GM18951 (cell line): Measurements from ENCODE around the gene LRRC63.
"Not testable (repeated sequence)": the region's sequence is repeated elsewhere in the genome, so short reads cannot be mapped to it uniquely, and the experiment has no call there.

Experiments
- POLR2A ChIP-seq: IDR thresholded peaks from 4 replicates; pipeline ENCODE4 v1.6.1; 2011; ENCODE audit warnings: mild to moderate bottlenecking; ENCODE audit not compliant: insufficient read length, insufficient read depth; ENCODE audit errors: extremely low read depth
- in situ Hi-C: fragments of 300-500 bp; cut with MboI; formaldehyde crosslinking; loops from one replicate; pipeline ENCODE4 v1.12.0; 2022; ENCODE audit warnings: low sequenced_read_pairs, mixed read lengths, inconsistent platforms; ENCODE audit not compliant: unreplicated experiment

LRRC63 gene, protein sequence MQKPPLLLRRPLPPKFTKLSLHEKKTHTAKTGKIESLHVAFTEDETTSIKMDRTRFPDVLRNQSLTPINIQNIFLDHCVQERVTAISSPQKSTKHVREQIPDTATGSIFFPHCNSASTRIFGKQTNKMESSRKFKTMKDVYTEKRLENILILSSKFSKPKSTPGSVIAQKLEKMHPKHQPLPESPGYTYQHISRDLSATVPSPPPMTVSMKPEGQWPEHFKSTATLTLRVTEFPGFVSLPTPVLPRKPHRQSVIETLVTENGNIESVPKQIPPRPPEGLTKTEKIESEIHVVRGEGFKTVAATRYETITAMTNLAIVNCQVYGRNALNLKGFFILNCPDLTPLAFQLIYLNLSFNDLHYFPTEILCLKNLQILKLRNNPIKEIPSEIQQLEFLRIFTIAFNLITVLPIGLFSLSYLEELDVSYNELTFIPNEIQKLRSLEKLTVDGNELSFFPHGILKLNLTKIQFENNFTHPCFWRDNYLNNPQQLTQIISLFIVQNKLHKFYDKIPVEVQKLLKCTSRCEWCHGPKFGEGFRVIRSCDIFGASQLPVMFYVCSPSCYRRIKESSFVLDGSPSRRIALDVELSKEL

DNA sequence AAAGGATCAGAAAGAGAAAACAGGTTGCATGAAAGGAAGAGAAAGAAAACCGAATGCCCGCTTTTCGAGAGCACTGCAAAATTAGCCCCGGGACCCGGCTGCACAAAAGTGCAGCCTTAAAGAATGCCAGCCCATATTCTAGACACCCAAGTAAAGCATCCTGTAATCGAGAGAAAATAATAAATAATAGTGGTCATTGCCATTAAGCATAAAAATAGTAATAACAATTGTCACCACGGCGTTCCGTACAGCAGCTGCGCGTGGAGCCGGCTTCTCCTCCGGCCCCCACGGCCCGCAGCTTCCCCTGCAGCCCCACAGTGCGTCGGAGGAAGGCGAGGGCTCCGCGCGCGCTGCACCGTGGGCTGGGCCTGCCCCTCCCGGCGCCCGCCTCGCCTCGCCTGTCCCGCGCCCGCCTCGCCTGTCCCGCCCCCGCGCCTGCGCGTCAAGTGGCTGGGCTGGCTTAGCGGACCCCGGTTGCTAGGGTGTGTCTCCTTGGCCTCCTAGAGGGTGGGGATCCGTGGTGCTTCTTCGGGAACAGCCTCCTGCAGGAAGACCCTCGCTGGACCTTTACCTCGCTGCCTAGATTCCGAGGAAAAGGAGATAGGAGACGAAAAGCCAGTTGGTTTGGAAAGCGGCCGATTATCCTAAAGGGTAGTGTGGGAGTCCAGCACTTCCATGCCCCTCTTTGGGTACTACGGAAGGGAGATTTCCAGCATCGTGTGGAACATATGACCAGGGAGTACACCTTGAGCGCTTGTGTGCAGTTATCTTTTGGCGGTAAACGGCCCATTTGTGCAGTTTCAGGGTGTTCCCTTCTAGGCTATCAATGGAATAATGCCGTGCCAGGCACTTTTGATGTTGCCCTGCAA, at the start of gene LRRC63:
TSS of gene LRRC63 (plus strand) at position 446 of the 869 bp plus-strand sequence. CDS start 1,107 bp downstream, outside the sequence.
- peak; percentile 51 for TF ChIP-seq POLR2A
- in situ Hi-C loops = no loop called here

DNA sequence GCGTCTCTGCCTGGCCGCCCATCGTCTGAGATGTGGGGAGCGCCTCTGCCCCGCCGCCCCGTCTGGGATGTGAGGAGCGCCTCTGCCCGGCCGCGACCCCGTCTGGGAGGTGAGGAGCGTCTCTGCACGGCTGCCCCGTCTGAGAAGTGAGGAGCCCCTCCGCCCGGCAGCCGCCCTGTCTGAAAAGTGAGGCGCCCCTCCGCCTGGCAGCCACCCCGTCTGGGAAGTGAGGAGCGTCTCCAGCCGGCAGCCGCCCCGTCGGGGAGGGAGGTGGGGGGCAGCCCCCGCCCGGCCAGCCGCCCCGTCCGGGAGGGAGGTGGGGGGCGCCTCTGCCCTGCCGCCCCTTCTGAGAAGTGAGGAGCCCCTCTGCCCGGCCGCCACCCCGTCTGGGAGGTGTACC, 49.0 kb upstream of the LRRC63 start:
- in situ Hi-C loops = not testable (repeated sequence)

DNA sequence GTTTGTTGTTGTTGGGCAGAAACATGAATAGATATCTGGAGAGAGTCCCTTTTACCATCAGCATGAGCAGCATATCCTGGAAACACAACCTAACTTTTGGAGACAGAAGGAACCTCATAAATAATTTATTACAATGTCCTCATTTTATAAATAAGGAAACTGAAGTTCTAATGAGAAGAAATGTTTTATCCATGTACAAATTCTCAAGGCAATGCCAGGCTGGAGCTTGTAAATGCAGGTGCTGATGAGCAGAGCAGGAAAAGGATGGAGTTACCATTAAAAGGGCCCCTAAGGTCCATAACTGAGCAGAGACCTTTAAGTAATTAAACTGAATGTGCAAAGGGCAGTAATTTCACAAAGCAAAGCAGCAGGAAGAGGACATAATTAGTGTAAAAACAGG, 47.1 kb upstream of the LRRC63 start:
- in situ Hi-C loops = no loop called here
- TF ChIP-seq POLR2A = no peak

DNA sequence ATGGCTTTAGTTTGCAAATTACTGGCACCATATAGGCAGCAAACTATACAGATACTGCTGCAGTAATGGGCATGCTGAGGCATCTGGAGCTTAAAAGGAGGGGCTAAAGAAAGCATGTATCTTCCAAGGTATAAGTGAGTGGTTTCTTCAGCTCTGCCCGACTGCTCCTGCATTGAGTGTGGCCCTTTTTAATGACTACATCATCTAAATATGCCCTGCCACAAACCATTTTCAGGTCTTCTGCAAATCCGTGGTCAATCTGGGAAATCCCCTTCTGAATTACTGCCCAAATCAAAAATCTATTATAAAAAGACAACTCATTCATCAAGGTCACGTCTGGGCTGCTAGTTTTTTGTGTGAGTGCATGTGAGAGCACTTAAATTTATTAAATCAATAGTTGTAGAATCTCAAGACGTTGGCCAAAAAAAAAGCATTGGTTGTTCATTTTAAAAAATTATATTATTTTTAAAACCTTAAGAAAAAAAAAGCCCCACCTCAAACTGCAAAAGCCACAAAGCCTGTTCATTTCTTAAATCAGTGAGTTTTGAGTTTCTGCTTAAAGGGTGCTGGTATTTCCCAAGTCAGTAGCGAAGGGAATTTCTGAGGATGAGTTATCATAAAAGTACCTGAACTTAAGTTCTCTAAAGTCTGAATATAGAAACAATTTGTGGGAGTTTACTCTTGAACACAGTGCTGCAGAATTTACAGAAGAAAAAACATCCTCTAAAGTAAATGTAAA, 46.1 kb upstream of the LRRC63 start:
- in situ Hi-C loops = no loop called here
- TF ChIP-seq POLR2A = no peak

DNA sequence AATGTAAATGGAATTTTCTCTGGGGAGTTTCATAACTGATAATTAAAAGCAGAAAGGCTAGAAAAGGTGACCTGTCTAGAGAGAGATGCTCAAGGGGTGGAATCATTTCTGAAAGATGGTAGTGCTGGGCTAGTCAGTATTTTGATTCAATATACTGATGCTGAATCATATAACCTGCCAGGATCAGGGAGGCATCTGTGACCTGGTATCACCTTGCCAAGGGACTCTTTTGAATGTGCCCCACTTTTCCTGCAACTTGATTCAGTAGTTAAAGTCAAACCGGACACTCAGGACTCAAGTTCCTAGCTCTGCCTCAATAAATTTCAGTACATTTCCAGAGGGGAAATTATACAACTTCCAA, 45.5 kb upstream of the LRRC63 start:
- TF ChIP-seq POLR2A = no peak

DNA sequence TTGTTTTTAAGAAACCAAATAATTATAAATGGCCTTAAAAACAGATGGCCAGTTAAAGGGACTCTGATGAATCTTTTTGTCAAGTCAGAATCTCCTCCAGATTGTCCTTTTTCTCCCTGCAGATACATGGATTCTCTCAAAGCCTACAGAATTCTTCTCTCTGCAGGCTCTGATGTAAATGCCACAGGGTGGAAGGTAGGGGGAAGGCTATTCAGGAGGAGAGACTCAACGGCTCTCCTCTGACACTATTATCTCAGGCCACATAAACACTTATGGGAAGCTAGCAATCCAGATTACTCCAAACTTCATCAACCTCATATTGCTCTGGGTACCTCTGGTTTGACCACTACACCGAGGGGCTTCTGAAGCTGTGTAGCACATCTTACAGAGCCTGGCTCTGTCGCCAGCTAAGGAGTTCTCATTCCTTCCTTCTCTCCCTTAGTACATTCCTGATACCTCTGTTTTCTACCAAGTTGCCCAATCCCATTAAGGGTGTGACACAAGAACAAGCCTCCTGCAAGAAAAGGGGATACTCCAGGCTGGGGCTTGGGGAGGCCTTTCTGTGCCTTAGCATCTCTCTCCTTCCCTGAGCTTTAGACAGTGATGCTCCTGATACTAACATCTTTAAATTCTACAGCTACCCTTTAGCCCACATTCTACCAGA, 44.6 kb upstream of the LRRC63 start:
- TF ChIP-seq POLR2A = no peak
- in situ Hi-C loops = no loop called here

More for the DNA sequence above, 45.5 kb upstream of the LRRC63 start:
- in situ Hi-C loops = no loop called here

DNA sequence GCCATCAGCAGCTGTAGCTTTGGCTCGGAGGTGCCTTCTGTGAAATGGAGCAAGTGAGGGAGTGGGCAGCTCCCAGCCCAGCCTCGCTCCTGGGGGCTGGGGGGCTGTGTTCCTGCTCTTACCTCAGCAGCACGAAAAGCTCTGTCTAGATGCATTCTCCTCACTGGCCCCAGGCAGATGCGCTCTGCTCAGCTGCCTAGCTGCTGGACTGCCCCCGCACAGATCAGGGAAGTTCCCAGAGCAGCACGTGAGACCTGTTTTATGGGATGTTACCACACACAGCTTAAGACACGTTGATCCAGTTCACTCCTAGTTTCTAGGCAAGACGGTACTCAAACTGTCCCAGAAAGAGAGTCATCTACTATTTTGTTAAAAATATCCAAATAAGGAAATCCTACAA, 43.4 kb upstream of the LRRC63 start:
- in situ Hi-C loops = no loop called here
- peak; percentile 51 for TF ChIP-seq POLR2A

DNA sequence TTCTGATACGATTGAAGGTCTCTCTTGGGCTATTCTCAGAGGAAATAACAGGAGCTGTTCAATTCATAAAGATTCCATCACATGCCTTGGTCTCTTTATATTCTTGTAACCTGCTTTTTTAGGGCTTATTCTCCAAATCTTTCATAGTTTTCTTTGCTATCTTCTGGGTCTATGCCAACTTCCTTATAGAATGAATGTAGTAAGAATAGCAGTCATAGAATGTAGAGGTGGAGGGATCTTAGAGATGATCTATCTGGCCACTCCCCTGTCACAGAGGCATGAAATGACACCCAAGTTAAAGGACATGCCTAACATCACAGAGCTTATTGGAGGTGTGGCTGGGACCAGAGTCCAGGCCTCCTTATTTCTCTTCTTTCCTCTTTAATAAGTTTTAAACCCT, 42.9 kb upstream of the LRRC63 start:
- in situ Hi-C loops = no loop called here
- TF ChIP-seq POLR2A = no peak

DNA sequence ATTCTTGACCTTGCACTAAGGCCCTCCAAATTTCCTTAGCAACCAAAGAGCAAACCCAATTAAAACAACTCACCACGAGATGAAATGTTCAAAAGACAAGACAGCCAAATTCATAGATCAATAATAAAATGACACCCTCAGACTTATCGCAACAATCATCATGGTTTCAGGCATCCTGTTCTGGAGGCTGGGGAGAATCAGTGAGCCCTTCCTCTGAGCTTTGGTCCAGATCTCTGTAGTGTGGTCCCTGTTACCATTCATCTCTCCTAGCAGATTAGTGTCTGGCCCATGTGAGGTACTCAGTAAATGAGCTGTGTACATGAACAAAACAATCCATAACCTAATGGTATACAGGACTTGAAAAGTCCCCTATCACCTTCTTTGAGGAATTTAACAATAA, 42.0 kb upstream of the LRRC63 start:
- in situ Hi-C loops = no loop called here

DNA sequence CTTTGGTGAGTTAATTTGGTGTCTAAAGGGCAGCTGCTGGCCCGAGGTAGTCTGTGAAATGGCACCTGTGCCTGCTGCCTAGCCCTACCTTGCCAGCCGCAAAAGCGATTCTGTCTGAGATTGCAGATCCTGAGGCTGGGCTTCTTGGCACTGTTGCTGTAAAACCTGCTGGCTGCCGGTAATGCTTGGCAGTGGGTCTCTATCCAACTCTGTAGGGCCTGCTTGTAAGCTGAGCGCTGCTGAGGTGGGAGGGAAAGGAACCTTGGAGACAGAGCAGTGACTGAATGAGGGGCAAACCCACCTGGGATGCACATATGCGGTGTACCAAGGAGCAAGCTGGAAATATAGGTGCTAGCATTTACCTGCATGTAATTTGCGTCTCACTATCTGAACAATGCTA, 41.5 kb upstream of the LRRC63 start:
- in situ Hi-C loops = no loop called here
- no peak for TF ChIP-seq POLR2A

More for the DNA sequence above, 42.0 kb upstream of the LRRC63 start:
- peak; percentile 16 for TF ChIP-seq POLR2A

DNA sequence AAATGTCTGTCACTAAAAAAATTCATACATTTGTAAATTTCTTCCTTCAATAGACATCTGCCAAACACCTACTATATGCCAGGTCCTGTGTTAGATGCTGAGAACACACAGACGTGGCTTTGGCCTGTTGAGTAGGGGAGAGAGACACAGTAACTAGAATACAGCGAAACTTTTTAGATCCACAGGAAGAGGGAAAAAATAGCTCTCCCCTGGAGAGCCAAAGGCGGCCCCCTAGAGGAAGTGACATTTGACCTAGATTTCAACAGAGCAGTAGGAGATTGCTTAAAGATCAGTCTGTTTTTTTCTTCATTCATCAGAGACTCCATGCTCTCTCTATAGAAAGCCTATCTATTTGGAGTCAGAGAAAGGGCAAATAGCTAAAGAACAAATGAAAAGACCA, 41.0 kb upstream of the LRRC63 start:
- in situ Hi-C loops = no loop called here
- TF ChIP-seq POLR2A = no peak

DNA sequence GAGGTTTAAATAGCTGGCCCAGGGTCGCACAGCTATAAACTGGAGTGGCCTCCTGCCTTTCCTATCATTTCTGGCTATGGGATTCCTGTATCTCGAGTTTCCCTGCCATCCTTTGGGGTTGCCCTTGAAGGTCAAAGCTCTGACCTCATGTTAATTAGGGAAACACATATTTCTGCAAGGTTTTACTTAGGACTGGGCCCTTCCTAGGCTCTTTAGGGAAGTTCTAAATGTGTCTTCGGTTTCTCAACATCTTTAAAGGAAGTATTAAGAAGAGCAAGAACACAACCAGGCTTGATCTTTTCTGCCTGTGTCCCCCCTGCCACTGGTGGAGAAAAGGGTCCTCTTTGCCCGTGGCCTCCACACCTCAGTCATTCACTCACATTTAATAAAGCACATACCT, 40.5 kb upstream of the LRRC63 start:
- in situ Hi-C loops = no loop called here

More for the DNA sequence above, 40.5 kb upstream of the LRRC63 start:
- TF ChIP-seq POLR2A = no peak
